ENCODE measurements around the gene LRRC38.

DNA sequence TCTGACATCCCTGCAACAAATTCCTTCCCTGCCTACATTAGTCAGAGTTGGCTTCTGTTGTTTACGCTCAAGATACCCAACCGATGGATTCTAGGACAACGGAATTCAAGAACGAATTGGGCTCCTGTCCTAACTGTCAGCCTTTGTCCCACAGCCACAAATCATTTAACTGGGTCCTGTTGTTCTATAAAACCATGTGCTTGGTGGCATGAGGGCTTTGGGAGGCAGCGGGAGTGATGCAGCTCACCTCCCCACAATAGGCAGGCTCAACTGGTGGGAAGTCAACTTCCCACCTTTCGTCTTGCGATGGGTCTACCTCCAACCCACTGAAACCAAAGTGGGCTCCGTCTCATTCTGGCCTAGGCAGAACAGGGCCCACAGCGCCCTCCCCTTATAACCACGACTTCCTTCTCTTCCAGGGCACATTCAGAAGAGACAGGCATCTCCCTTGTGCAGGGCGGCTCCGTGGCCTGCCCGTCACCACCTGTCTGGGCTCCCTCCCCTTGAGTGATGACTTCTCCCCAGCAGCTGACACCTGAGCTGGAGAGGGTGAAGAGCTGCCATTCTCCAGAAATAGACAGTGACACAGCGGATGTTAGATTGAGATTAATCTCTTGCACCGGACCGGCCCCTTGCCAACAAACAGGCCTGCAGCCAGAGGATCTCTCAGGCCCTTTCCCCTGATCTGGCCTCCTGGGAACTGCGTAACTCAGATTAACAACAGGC lies 26.5 kb downstream of the LRRC38 start:
- TF ChIP-seq, protein P1, sequence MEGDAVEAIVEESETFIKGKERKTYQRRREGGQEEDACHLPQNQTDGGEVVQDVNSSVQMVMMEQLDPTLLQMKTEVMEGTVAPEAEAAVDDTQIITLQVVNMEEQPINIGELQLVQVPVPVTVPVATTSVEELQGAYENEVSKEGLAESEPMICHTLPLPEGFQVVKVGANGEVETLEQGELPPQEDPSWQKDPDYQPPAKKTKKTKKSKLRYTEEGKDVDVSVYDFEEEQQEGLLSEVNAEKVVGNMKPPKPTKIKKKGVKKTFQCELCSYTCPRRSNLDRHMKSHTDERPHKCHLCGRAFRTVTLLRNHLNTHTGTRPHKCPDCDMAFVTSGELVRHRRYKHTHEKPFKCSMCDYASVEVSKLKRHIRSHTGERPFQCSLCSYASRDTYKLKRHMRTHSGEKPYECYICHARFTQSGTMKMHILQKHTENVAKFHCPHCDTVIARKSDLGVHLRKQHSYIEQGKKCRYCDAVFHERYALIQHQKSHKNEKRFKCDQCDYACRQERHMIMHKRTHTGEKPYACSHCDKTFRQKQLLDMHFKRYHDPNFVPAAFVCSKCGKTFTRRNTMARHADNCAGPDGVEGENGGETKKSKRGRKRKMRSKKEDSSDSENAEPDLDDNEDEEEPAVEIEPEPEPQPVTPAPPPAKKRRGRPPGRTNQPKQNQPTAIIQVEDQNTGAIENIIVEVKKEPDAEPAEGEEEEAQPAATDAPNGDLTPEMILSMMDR (IDR thresholded peaks at IDR 0.05) = no peak
- no peak for TF ChIP-seq POLR2A (IDR thresholded peaks at IDR 0.05)

Data from uterus (tissue), 2 donors.